Measurements from ENCODE around the gene POMT1. TPM values are rescaled to one million over a fixed set of nuclear protein-coding genes. Genes with fewer than 3 reads are reported as not detected.

The POMT1 gene
- total RNA-seq, 1 donor from 2014 or later: 34.8 TPM

GRCh38 chr9:131457746-131458145, 45.0 kb upstream of the POMT1 start:
- peaks cover 29% of the 10 kb centered on the region for H3K36me3 Mint-ChIP-seq (ENCODE audit: low read depth, unreplicated experiment)
- no peak overlapping the region for H3K9ac ChIP-seq (ENCODE audit: low read length)
- no peak for TF ChIP-seq EZH2 (IDR thresholded peaks at IDR 0.05; ENCODE audit: insufficient read depth, low read length)
- TF ChIP-seq CTCF (IDR thresholded peaks at IDR 0.05; ENCODE audit: insufficient read depth, low read depth, low read length): no peak
- no peaks in the 10 kb centered on the region for H3K9me3 ChIP-seq (ENCODE audit: insufficient read depth, low read depth, low read length)
- no peaks in the 10 kb centered on the region for H3K4me1 Mint-ChIP-seq (ENCODE audit: low read depth, unreplicated experiment)
- no peaks in the 10 kb centered on the region for H3K4me1 ChIP-seq (ENCODE audit: insufficient read depth, low read length)
- no peak overlapping the region for H3K4me2 ChIP-seq (ENCODE audit: low read length)
- H3K27ac Mint-ChIP-seq (ENCODE audit: unreplicated experiment): peak overlapping the region; percentile 86
- no peak for FAIRE-seq
- H4K20me1 ChIP-seq (ENCODE audit: insufficient read depth, low read length): peaks cover 70% of the 10 kb centered on the region
- no peaks in the 10 kb centered on the region for H3K27me3 ChIP-seq (ENCODE audit: insufficient read depth, low read length)
- no peak overlapping the region for H3K27ac ChIP-seq (ENCODE audit: low read depth, low read length)
- no peaks in the 10 kb centered on the region for H3K27me3 Mint-ChIP-seq (ENCODE audit: low read depth, unreplicated experiment)
- DNase-seq (ENCODE audit: low read depth): no peak
- H3K9me3 Mint-ChIP-seq (ENCODE audit: unreplicated experiment): no peaks in the 10 kb centered on the region
- peaks cover 80% of the 10 kb centered on the region for H3K79me2 ChIP-seq (ENCODE audit: insufficient read depth, low read length)
- H3K4me3 Mint-ChIP-seq (ENCODE audit: unreplicated experiment): no peak overlapping the region
- H3K4me3 ChIP-seq (ENCODE audit: insufficient read depth, low read depth, low read length): no peak overlapping the region
- peaks cover 68% of the 10 kb centered on the region for H3K36me3 ChIP-seq (ENCODE audit: insufficient read depth, low read length)
- H2AFZ ChIP-seq (ENCODE audit: low read depth, low read length): no peak overlapping the region

GRCh38 chr9:131459056-131459455, 43.7 kb upstream of the POMT1 start:
- FAIRE-seq: no peak
- Mint-ChIP-seq H3K27me3 (ENCODE audit: low read depth, unreplicated experiment) (no peaks in the 10 kb centered on the region), H3K9me3 (ENCODE audit: unreplicated experiment) (no peaks in the 10 kb centered on the region), H3K4me3 (ENCODE audit: unreplicated experiment) (no peak overlapping the region), H3K36me3 (ENCODE audit: low read depth, unreplicated experiment) (peaks cover 26% of the 10 kb centered on the region), H3K27ac (ENCODE audit: unreplicated experiment) (no peak overlapping the region), H3K4me1 (ENCODE audit: low read depth, unreplicated experiment) (no peaks in the 10 kb centered on the region)
- H3K4me2 ChIP-seq (ENCODE audit: low read length): no peak overlapping the region
- peaks cover 76% of the 10 kb centered on the region for H3K79me2 ChIP-seq (ENCODE audit: insufficient read depth, low read length)
- TF ChIP-seq EZH2 (IDR thresholded peaks at IDR 0.05; ENCODE audit: insufficient read depth, low read length) (no peak), CTCF (IDR thresholded peaks at IDR 0.05; ENCODE audit: insufficient read depth, low read depth, low read length) (no peak)
- H3K4me1 ChIP-seq (ENCODE audit: insufficient read depth, low read length): no peaks in the 10 kb centered on the region
- no peak overlapping the region for H3K4me3 ChIP-seq (ENCODE audit: insufficient read depth, low read depth, low read length)
- H3K27me3 ChIP-seq (ENCODE audit: insufficient read depth, low read length): no peaks in the 10 kb centered on the region
- no peak for DNase-seq (ENCODE audit: low read depth)
- no peak overlapping the region for H3K27ac ChIP-seq (ENCODE audit: low read depth, low read length)
- no peak overlapping the region for H3K9ac ChIP-seq (ENCODE audit: low read length)
- H4K20me1 ChIP-seq (ENCODE audit: insufficient read depth, low read length): peaks cover 69% of the 10 kb centered on the region
- H3K9me3 ChIP-seq (ENCODE audit: insufficient read depth, low read depth, low read length): no peaks in the 10 kb centered on the region
- no peak overlapping the region for H2AFZ ChIP-seq (ENCODE audit: low read depth, low read length)
- H3K36me3 ChIP-seq (ENCODE audit: insufficient read depth, low read length): peaks cover 68% of the 10 kb centered on the region

GRCh38 chr9:131461166-131461565, 41.6 kb upstream of the POMT1 start:
- no peaks in the 10 kb centered on the region for H3K4me1 ChIP-seq (ENCODE audit: insufficient read depth, low read length)
- Mint-ChIP-seq H3K27me3 (ENCODE audit: low read depth, unreplicated experiment) (no peaks in the 10 kb centered on the region), H3K4me1 (ENCODE audit: low read depth, unreplicated experiment) (no peaks in the 10 kb centered on the region), H3K9me3 (ENCODE audit: unreplicated experiment) (no peaks in the 10 kb centered on the region), H3K27ac (ENCODE audit: unreplicated experiment) (peak overlapping the region; percentile 70), H3K4me3 (ENCODE audit: unreplicated experiment) (no peak overlapping the region), H3K36me3 (ENCODE audit: low read depth, unreplicated experiment) (peaks cover 26% of the 10 kb centered on the region)
- peaks cover 76% of the 10 kb centered on the region for H4K20me1 ChIP-seq (ENCODE audit: insufficient read depth, low read length)
- no peaks in the 10 kb centered on the region for H3K27me3 ChIP-seq (ENCODE audit: insufficient read depth, low read length)
- no peak overlapping the region for H3K4me3 ChIP-seq (ENCODE audit: insufficient read depth, low read depth, low read length)
- no peak overlapping the region for H2AFZ ChIP-seq (ENCODE audit: low read depth, low read length)
- H3K79me2 ChIP-seq (ENCODE audit: insufficient read depth, low read length): peaks cover 74% of the 10 kb centered on the region
- no peak overlapping the region for H3K27ac ChIP-seq (ENCODE audit: low read depth, low read length)
- DNase-seq (ENCODE audit: low read depth) (no peak), FAIRE-seq (no peak)
- TF ChIP-seq CTCF (IDR thresholded peaks at IDR 0.05; ENCODE audit: insufficient read depth, low read depth, low read length) (no peak), EZH2 (IDR thresholded peaks at IDR 0.05; ENCODE audit: insufficient read depth, low read length) (no peak)
- H3K9me3 ChIP-seq (ENCODE audit: insufficient read depth, low read depth, low read length): no peaks in the 10 kb centered on the region
- H3K36me3 ChIP-seq (ENCODE audit: insufficient read depth, low read length): peaks cover 68% of the 10 kb centered on the region
- no peak overlapping the region for H3K4me2 ChIP-seq (ENCODE audit: low read length)
- no peak overlapping the region for H3K9ac ChIP-seq (ENCODE audit: low read length)
